ENCODE results near the gene ANGEL2.

The ANGEL2 gene

DNA sequence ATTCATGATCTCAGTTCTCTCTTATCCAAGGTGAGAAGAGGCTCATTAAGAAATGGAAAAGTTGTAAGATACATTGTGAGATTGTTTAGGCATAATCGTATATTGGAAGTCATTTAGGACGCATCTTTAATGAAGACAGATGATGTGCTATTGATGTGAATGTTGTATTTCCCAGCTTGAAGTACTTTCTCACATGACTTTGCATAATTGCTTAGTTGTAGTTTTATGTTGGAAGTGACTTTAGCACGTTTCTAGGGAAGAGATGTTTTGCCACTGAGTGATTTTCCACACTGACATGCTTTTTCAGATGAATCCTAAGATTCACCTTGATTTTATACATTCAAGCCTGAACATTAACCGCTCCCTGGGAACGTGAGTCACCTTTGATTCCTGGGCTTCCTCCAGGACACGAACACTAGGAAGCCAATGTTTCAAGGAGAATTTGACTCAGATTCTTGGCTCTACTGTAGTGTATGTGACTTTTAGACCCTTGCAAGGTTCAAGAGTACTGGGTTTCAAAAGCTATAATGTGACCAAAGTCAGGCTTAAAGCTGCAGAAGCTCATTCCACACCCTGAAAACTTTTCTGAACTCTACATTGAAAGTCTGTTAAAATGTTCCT, 27.9 kb downstream of the ANGEL2 start:
- Histone ChIP-seq H3K27me3 (ENCODE audit: low read length) (no peaks in the 10 kb centered on the region), H3K27ac (ENCODE audit: low read depth, low read length) (no peak overlapping the region), H4K20me1 (ENCODE audit: low read depth, low read length) (no peaks in the 10 kb centered on the region), H3K36me3 (ENCODE audit: low read length) (peaks cover 4% of the 10 kb centered on the region; the same call in 1 of the 2 replicates), H3K79me2 (ENCODE audit: insufficient read depth, low read length) (no peaks in the 10 kb centered on the region), H3K4me3 (ENCODE audit: insufficient read depth, low read length, poor library complexity, severe bottlenecking) (no peak overlapping the region), H3K9me3 (ENCODE audit: insufficient read depth, low read length) (no peaks in the 10 kb centered on the region), H3K9me2 (replicated peaks; ENCODE audit: insufficient read depth, low read length) (no peaks in the 10 kb centered on the region), H3F3A (ENCODE audit: insufficient read depth) (no peaks in the 10 kb centered on the region; the same call in 1 of the 2 replicates), H3K4me2 (ENCODE audit: low read depth, low read length, poor library complexity, severe bottlenecking) (no peak overlapping the region), H2AFZ (ENCODE audit: low read depth, low read length, severe bottlenecking) (no peak overlapping the region), H3K9ac (ENCODE audit: low read length) (no peak overlapping the region)
- TF ChIP-seq EZH2phosphoT487 (conservative IDR thresholded peaks at IDR 0.05; ENCODE audit: low read length), result no peak
- TF ChIP-seq, protein P1, sequence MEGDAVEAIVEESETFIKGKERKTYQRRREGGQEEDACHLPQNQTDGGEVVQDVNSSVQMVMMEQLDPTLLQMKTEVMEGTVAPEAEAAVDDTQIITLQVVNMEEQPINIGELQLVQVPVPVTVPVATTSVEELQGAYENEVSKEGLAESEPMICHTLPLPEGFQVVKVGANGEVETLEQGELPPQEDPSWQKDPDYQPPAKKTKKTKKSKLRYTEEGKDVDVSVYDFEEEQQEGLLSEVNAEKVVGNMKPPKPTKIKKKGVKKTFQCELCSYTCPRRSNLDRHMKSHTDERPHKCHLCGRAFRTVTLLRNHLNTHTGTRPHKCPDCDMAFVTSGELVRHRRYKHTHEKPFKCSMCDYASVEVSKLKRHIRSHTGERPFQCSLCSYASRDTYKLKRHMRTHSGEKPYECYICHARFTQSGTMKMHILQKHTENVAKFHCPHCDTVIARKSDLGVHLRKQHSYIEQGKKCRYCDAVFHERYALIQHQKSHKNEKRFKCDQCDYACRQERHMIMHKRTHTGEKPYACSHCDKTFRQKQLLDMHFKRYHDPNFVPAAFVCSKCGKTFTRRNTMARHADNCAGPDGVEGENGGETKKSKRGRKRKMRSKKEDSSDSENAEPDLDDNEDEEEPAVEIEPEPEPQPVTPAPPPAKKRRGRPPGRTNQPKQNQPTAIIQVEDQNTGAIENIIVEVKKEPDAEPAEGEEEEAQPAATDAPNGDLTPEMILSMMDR (IDR thresholded peaks at IDR 0.05; ENCODE audit: insufficient read depth, low read length, poor library complexity, severe bottlenecking), result no peak

DNA sequence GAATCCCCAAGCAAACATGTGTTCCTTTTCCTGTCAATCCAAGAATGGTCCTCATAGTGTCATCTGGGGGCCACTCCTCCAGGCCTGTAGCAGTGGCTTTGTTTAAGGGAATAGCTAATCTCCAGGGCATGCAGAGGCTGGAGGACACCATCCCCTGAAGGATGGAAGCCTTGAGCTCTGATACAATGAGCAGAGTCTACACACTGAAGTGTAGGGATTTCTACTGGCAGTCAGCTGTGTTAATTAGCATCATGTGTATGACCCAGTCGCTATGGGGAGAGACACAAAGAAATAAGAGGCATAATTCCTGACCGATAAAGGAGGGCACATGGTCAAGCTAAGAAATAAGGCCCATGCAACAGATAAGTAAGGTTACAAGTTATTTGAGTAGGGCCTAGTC, 29.1 kb downstream of the ANGEL2 start:
- H2AFZ ChIP-seq (ENCODE audit: low read depth, low read length, severe bottlenecking), result no peak overlapping the region
- H3K9me3 ChIP-seq (ENCODE audit: insufficient read depth, low read length), result no peaks in the 10 kb centered on the region
- H3K4me3 ChIP-seq (ENCODE audit: insufficient read depth, low read length, poor library complexity, severe bottlenecking), result no peak overlapping the region
- H3K9ac ChIP-seq (ENCODE audit: low read length), result no peak overlapping the region
- no peaks in the 10 kb centered on the region for H3K27me3 ChIP-seq (ENCODE audit: low read length)
- no peak overlapping the region for H3K4me2 ChIP-seq (ENCODE audit: low read depth, low read length, poor library complexity, severe bottlenecking)
- TF ChIP-seq, protein P1 (IDR thresholded peaks at IDR 0.05; ENCODE audit: insufficient read depth, low read length, poor library complexity, severe bottlenecking), result no peak
- TF ChIP-seq EZH2phosphoT487 (conservative IDR thresholded peaks at IDR 0.05; ENCODE audit: low read length), result no peak
- H3K9me2 ChIP-seq (replicated peaks; ENCODE audit: insufficient read depth, low read length), result no peaks in the 10 kb centered on the region
- no peak overlapping the region for H3K27ac ChIP-seq (ENCODE audit: low read depth, low read length)
- H3K79me2 ChIP-seq (ENCODE audit: insufficient read depth, low read length), result no peaks in the 10 kb centered on the region
- H4K20me1 ChIP-seq (ENCODE audit: low read depth, low read length), result no peaks in the 10 kb centered on the region
- H3F3A ChIP-seq (ENCODE audit: insufficient read depth), result no peaks in the 10 kb centered on the region; the same call in 1 of the 2 replicates
- peaks cover 4% of the 10 kb centered on the region; the same call in 1 of the 2 replicates for H3K36me3 ChIP-seq (ENCODE audit: low read length)

DNA sequence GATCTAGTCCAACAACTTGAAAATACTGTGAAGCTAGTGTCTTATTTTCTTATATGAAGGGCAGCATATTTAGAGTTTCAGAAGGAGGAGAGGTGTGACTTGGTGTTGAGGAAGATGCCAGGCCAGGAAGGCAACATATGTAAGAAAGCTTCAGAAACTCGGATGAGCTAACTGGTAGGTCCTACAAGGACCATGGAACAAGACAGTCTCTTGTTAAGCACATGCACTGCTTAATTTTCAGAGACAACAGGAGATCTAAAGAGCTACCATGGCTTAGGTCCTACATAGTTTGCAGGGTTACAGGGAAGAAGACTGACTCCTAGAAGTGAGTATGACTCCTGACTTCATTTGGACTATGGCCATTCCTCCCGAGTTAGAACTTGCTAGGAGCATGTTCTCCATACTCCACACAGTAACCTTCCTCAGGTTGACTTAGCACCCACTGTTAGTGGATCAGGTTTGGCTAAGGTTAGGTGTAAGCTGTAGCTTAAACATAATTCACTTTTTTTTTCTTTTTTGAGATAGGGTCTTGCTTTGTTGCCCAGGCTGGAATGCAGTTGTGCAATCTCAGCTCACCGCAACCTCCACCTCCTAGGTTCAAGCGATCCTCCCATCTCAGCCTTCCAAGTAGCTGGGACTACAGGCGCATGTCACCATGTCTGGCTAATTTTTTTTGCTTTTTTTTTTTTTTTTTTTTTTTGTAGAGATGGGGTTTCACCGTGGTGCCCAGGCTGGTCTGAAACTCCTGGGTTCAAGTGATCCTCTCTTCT, 31.0 kb downstream of the ANGEL2 start:
- no peaks in the 10 kb centered on the region for H3K36me3 ChIP-seq (ENCODE audit: low read length)
- no peak overlapping the region for H3K27ac ChIP-seq (ENCODE audit: low read depth, low read length)
- no peak overlapping the region for H3K4me2 ChIP-seq (ENCODE audit: low read depth, low read length, poor library complexity, severe bottlenecking)
- no peaks in the 10 kb centered on the region for H3K27me3 ChIP-seq (ENCODE audit: low read length)
- H3K9me2 ChIP-seq (replicated peaks; ENCODE audit: insufficient read depth, low read length), result no peaks in the 10 kb centered on the region
- TF ChIP-seq EZH2phosphoT487 (conservative IDR thresholded peaks at IDR 0.05; ENCODE audit: low read length), result no peak
- TF ChIP-seq, protein P1 (IDR thresholded peaks at IDR 0.05; ENCODE audit: insufficient read depth, low read length, poor library complexity, severe bottlenecking), result no peak
- H4K20me1 ChIP-seq (ENCODE audit: low read depth, low read length), result no peaks in the 10 kb centered on the region
- no peaks in the 10 kb centered on the region for H3K9me3 ChIP-seq (ENCODE audit: insufficient read depth, low read length)
- H3F3A ChIP-seq (ENCODE audit: insufficient read depth), result no peaks in the 10 kb centered on the region
- no peak overlapping the region for H3K4me3 ChIP-seq (ENCODE audit: insufficient read depth, low read length, poor library complexity, severe bottlenecking)
- no peak overlapping the region for H3K9ac ChIP-seq (ENCODE audit: low read length)
- H2AFZ ChIP-seq (ENCODE audit: low read depth, low read length, severe bottlenecking), result no peak overlapping the region
- no peaks in the 10 kb centered on the region for H3K79me2 ChIP-seq (ENCODE audit: insufficient read depth, low read length)
